ENCODE data around the gene TRIP11.
"Not testable (repeated sequence)": the region's sequence is repeated elsewhere in the genome, so short reads cannot be mapped to it uniquely, and the experiment has no call there.

TRIP11 gene

GRCh38 chr14:92039719-92040430 is at the start of gene TRIP11:
TSS of gene TRIP11 (minus strand) at chr14:92040059. CDS start at chr14:92039685, 374 bp downstream.
- peak; percentile 85 to 89 for DNase-seq

- no peak for DNase-seq
Observed at GRCh38 chr14:92088494-92088893, 48.6 kb upstream of the TRIP11 start.

- no peak for DNase-seq
Observed at GRCh38 chr14:92074555-92074954, 34.7 kb upstream of the TRIP11 start.

GRCh38 chr14:92058006-92058917 is 18.4 kb upstream of the TRIP11 start:
- DNase-seq: peak; percentile 32 to 65

- no peak for DNase-seq
Observed at GRCh38 chr14:92049781-92050180, 9.9 kb upstream of the TRIP11 start.

GRCh38 chr14:92049221-92049620 is 9.4 kb upstream of the TRIP11 start:
- DNase-seq: not testable (repeated sequence)

GRCh38 chr14:92045904-92046303 is 6.0 kb upstream of the TRIP11 start:
- not testable (repeated sequence) for DNase-seq

- not testable (repeated sequence) for DNase-seq
Observed at GRCh38 chr14:92041766-92042165, 1.9 kb upstream of the TRIP11 start.

- DNase-seq: no peak
Observed at GRCh38 chr14:92041203-92041602, 1.3 kb upstream of the TRIP11 start.

GRCh38 chr14:92040431-92041051 is 682 bp upstream of the TRIP11 start:
- DNase-seq: no peak

- peak in 1 of 2 experiments; percentile 42 for DNase-seq
Observed at GRCh38 chr14:92039063-92039718, 668 bp downstream of the TRIP11 start.

GRCh38 chr14:92037989-92038388 is 1.9 kb downstream of the TRIP11 start:
- no peak for DNase-seq

GRCh38 chr14:92035890-92036289 is 4.0 kb downstream of the TRIP11 start:
- no peak for DNase-seq

GRCh38 chr14:92033906-92034687 is 5.8 kb downstream of the TRIP11 start:
- no peak for DNase-seq

GRCh38 chr14:92033433-92033832 is 6.4 kb downstream of the TRIP11 start:
- no peak for DNase-seq

- no peak for DNase-seq
Observed at GRCh38 chr14:92026548-92027190, 13.2 kb downstream of the TRIP11 start.

- no peak for DNase-seq
Observed at GRCh38 chr14:92022036-92022435, 17.8 kb downstream of the TRIP11 start.

- no peak for DNase-seq
Observed at GRCh38 chr14:92021523-92021922, 18.3 kb downstream of the TRIP11 start.

GRCh38 chr14:92014040-92014439 is 25.8 kb downstream of the TRIP11 start:
- DNase-seq: no peak

- no peak for DNase-seq
Observed at GRCh38 chr14:92012121-92012748, 27.6 kb downstream of the TRIP11 start.

- no peak for DNase-seq
Observed at GRCh38 chr14:92010644-92011043, 29.2 kb downstream of the TRIP11 start.
